ENCODE measurements around the gene TTC39A.

The TTC39A gene

DNA sequence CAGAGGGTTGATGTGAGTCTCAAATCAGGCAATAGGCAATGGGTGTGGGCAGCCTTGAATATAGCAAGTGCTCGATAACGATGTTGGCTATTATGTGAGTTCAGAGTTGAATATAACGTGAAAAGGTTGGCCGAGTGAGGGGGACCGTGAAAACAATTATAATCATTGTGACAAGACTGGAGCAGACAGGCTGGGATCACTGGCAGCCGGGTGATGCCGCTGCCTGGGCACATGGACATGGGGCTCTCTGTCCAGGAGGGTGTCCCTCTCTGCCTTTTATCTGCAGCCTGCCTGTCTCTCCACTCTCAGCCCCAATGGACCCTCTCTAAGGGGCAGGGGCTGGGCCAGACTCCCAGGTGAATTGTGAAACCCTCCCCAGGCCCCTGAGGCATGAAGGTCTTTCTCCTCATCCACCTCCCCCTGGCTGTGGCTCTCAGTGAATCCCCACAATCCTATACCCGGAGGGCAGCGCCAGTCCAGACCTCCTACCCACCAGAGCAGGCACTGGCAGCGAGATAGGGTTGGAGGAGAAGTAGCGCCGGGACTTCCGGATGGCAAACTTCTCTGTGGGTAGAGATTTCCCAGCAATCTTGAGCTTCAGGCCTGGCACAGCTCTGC, 36.4 kb downstream of the TTC39A start:
- no peak for DNase-seq (ENCODE audit: extremely low spot score)
- no peak for TF ChIP-seq CTCF (IDR thresholded peaks at IDR 0.05; ENCODE audit: control extremely low read depth, extremely low read depth, low read depth, missing control alignments)
- ChIA-PET POLR2A (no interaction called here), CTCF (interaction anchor here (1.1 to 4.5 kb wide), 5 partner anchors 11 to 48 kb away, joined by 3 to 50 read pairs (median 46); no protein-coding TSS in a partner anchor)

- ChIA-PET CTCF (no interaction called here), POLR2A (no interaction called here)
- TF ChIP-seq CTCF (IDR thresholded peaks at IDR 0.05; ENCODE audit: control extremely low read depth, extremely low read depth, low read depth, missing control alignments) = no peak
- no peak for DNase-seq (ENCODE audit: extremely low spot score)
Measured at GRCh38 chr1:51290489-51290847, 39.9 kb downstream of the TTC39A start.

DNA sequence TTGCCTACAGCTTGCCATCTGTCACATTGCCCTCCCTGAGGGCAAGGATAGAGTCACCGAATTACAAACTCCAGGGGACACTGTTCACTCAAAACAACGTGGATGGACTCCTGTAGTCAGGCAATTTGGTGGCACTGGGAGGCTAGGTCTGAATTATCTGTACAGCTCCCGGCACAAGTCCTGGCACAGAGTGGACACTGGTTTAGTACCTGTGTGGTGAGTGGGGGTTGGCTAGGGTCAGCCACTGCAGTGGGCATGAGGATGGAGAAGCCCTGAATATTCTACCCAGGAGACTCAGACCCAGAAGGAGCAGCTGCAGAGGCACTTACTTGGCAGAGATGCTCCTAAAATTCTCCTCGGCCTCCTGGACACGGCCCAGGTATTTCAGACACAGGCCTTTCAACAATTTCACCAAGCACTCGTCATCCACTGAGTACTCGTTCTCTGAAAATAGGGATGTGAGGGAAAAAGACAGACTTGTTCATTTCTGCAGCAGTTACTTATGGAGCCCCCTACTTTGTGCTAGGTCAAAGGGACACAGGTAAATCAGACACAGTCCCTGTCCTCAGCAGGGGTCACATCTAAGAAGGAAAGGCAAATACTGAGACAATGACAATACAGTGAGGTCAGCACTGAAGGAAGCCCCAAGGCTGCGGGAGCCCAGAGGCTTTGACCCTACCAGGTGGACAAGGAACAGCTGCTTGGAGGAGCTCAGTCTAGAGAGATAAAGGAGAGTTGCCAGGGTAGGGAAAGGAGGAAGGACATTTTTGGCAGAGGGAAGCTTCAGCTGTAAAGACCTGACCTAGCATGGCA, 40.5 kb downstream of the TTC39A start:
- TF ChIP-seq CTCF (IDR thresholded peaks at IDR 0.05; ENCODE audit: control extremely low read depth, extremely low read depth, low read depth, missing control alignments) = no peak
- ChIA-PET CTCF (no interaction called here), POLR2A (no interaction called here)
- DNase-seq (ENCODE audit: extremely low spot score) = no peak

DNA sequence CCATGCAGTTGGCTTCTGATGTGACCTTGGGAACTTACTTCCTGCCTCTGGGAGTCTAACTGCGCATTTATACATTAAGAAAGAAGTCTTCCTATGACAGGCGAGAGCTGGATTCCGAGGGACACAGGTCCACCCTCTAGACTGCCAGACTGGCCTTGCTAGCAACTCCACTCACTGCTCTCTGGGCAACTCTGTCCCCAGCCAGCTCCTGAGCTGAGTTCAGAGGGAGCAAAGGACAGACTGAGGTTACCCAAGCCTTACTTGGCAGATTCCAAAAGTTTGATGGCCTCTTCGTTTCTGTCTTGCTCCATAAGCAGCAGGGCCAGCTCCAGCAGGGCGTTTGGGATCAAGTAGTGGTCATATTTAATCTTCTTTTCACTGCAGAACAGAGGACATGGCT, 41.8 kb downstream of the TTC39A start:
- CTCF ChIA-PET = interaction anchor here (4.3 kb wide), 1 partner anchor 8 kb away, joined by 51 read pairs; no protein-coding TSS in a partner anchor

DNA sequence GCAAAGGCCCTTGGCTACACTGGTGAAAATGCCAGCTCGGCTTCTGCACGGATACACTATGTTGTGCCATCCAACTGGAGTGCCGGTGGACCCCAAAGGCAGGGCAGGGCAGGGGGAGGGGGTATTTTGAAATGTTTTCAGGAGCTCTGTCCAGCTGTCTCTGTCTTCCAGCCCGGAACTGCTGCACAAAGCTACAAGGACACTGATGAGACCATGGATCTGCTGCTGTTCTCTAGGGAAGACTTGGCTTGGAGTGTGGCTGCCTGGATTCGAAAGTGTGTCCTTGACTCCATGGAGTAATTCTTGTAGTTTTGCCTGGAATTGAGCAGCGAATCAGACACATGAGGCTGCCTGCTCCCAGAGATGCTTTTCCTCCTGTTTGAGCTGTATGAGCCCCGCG, 42.4 kb downstream of the TTC39A start:
- ChIA-PET POLR2A (no interaction called here), CTCF (interaction anchor here (4.3 kb wide), 1 partner anchor 9 kb away, joined by 51 read pairs; no protein-coding TSS in a partner anchor)
- no peak for DNase-seq (ENCODE audit: extremely low spot score)
- TF ChIP-seq CTCF (IDR thresholded peaks at IDR 0.05; ENCODE audit: control extremely low read depth, extremely low read depth, low read depth, missing control alignments) = no peak

More for the DNA sequence above, 41.8 kb downstream of the TTC39A start:
- no peak for TF ChIP-seq CTCF (IDR thresholded peaks at IDR 0.05; ENCODE audit: control extremely low read depth, extremely low read depth, low read depth, missing control alignments)
- no peak for DNase-seq (ENCODE audit: extremely low spot score)
- POLR2A ChIA-PET = no interaction called here

GRCh38 chr1:51285055-51285454, 45.3 kb downstream of the TTC39A start:
- TF ChIP-seq CTCF (IDR thresholded peaks at IDR 0.05; ENCODE audit: control extremely low read depth, extremely low read depth, low read depth, missing control alignments) = no peak
- CTCF ChIA-PET = interaction anchor here (4.3 kb wide), 1 partner anchor 12 kb away, joined by 51 read pairs; no protein-coding TSS in a partner anchor
- POLR2A ChIA-PET = no interaction called here
- DNase-seq (ENCODE audit: extremely low spot score) = peak; percentile 73

Measured in GM10248 (cell line).